ENCODE data around the gene PIEZO2. TPM values are rescaled to one million over a fixed set of nuclear protein-coding genes. Genes with fewer than 3 reads are reported as not detected.

Gene PIEZO2
- total RNA-seq, 4 donors from 2014 or later, result 2.1 to 7.4 (median 2.5) TPM; not detected in 1

- intact Hi-C loops (cut with DNase I), result no loop called here
- TF ChIP-seq, protein P1, sequence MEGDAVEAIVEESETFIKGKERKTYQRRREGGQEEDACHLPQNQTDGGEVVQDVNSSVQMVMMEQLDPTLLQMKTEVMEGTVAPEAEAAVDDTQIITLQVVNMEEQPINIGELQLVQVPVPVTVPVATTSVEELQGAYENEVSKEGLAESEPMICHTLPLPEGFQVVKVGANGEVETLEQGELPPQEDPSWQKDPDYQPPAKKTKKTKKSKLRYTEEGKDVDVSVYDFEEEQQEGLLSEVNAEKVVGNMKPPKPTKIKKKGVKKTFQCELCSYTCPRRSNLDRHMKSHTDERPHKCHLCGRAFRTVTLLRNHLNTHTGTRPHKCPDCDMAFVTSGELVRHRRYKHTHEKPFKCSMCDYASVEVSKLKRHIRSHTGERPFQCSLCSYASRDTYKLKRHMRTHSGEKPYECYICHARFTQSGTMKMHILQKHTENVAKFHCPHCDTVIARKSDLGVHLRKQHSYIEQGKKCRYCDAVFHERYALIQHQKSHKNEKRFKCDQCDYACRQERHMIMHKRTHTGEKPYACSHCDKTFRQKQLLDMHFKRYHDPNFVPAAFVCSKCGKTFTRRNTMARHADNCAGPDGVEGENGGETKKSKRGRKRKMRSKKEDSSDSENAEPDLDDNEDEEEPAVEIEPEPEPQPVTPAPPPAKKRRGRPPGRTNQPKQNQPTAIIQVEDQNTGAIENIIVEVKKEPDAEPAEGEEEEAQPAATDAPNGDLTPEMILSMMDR (IDR thresholded peaks at IDR 0.05), result no peak
- no peak for TF ChIP-seq POLR2A (IDR thresholded peaks at IDR 0.05)
- 50 to 66% methylated on average over 4 of the region's 4 CpGs for WGBS, 2 donors
- Histone ChIP-seq H3K36me3 (no peaks in the 10 kb centered on the region), H3K27ac (no peak overlapping the region), H3K4me1 (no peaks in the 10 kb centered on the region), H3K4me3 (no peak overlapping the region), H3K27me3 (no peaks in the 10 kb centered on the region), H3K9me3 (no peaks in the 10 kb centered on the region)
- DNase-seq, result no peak
Measured at GRCh38 chr18:10732990-10733389, 416.4 kb downstream of the PIEZO2 start.

DNA sequence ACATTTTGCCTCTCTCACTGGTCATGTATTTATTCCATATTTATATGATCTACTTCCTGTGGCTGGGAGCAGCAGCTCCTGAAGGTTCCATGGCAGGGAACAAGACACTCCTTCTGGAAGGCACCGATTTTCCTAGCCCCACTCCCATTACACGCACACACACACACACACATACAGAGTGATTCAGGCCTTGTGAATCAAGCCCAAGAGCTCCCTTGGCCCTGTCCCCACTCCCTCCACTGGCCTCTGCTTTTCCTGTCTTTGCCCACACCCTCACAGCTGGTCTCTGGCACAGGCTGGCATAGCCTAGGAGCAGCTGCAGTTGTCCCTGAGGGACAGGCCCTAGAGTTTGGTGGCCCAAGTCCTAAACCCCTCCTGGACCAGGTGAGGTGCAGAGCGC is 421.9 kb downstream of the PIEZO2 start:
- Histone ChIP-seq H3K27me3 (no peaks in the 10 kb centered on the region), H3K4me1 (peaks cover 0 to 24% (median 5%) of the 10 kb centered on the region in 3 donors), H3K9me3 (no peaks in the 10 kb centered on the region), H3K27ac (no peak overlapping the region), H3K4me3 (no peak overlapping the region), H3K36me3 (no peaks in the 10 kb centered on the region)
- intact Hi-C loops (cut with DNase I), result no loop called here
- DNase-seq, result no peak
- WGBS, 2 donors, result 62 to 65% methylated on average over 3 of the region's 3 CpGs
- TF ChIP-seq, protein P1 (IDR thresholded peaks at IDR 0.05), result no peak
- TF ChIP-seq POLR2A (IDR thresholded peaks at IDR 0.05), result no peak

DNA sequence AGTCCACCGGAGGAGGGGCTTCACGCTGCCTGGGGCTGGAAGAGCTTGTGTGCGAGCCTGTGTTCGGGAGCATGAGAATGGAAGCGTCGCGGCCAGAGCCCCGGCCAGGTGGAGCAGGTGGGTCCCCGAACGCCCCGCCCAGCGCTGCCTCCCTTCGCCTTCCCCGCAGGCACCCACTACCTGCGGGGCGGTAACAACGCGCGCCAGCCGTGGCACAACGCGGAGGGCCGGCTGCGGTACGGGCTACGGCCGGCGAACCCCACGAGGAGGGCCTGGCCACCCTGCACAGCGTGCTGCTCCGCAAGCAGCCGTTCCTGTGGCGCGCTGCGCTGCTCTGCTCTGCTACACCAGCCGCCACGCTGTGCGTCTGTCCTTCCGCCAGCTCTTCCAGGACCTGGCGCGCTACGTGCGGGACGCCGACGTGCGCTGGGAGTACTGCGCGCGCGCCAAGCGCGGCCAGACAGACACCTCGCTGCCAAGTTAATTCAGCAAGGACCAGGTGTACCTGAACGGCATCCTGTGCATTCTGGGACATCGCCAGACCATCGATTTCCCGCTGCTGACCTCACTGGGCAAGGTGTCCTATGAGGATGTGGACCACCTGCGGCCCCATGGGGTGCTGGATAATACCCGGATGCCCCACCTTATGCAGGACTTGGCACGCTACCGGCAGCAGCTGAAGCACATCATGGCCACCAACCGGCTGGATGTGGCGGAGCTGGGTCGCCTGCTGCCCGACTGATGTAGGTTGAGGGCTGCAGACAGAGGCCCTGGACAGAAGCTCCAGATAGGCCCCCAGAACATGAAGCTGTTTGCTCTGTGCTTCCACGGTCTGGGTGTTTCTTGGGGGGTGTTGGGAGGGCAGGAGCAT is 422.9 kb downstream of the PIEZO2 start:
- WGBS, 2 donors, result 14 to 47% methylated on average over 6 to 17 of the region's 67 CpGs
- peak overlapping the region; percentile 34 to 74 (median 48) for H3K27ac ChIP-seq
- no peaks in the 10 kb centered on the region for H3K9me3 ChIP-seq
- H3K4me3 ChIP-seq, result peak overlapping the region; percentile 36 to 63 (median 42)
- no peak for DNase-seq
- no peaks in the 10 kb centered on the region for H3K27me3 ChIP-seq
- H3K36me3 ChIP-seq, result no peaks in the 10 kb centered on the region
- peaks cover 0 to 24% (median 5%) of the 10 kb centered on the region in 3 donors for H3K4me1 ChIP-seq
- TF ChIP-seq, protein P1 (IDR thresholded peaks at IDR 0.05), result no peak
- no peak for TF ChIP-seq POLR2A (IDR thresholded peaks at IDR 0.05)
- intact Hi-C loops (cut with DNase I), result no loop called here

DNA sequence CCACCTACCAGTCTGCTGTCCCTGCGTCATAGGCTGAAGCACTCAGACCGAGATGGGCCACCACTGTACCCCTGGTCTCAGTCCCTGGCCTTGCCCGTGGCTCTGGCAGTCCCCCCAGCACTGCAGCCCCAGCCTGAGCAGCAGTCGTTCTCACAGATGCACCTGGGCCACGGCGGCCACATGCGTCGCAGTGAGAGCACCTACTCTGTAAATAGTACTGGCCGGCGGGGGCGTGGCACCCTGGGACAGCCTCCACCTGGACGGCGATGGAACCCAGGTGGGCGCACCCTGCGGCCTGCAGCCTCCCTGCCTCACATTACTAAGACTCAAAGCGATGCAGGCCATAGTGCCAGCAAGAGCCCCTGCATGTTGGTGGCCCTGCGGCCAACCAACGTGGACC is 424.7 kb downstream of the PIEZO2 start:
- TF ChIP-seq POLR2A (IDR thresholded peaks at IDR 0.05), result no peak
- TF ChIP-seq, protein P1 (IDR thresholded peaks at IDR 0.05), result no peak
- H3K36me3 ChIP-seq, result no peaks in the 10 kb centered on the region
- H3K4me1 ChIP-seq, result peaks cover 0 to 24% (median 5%) of the 10 kb centered on the region in 3 donors
- no peaks in the 10 kb centered on the region for H3K27me3 ChIP-seq
- H3K9me3 ChIP-seq, result no peaks in the 10 kb centered on the region
- DNase-seq, result no peak
- H3K27ac ChIP-seq, result no peak overlapping the region
- intact Hi-C loops (cut with DNase I), result no loop called here
- no peak overlapping the region for H3K4me3 ChIP-seq
- WGBS, 2 donors, result 97% methylated on average over 11 of the region's 18 CpGs; no CpG with 5 or more reads in 1 of the 2 donors

GRCh38 chr18:10723496-10723895 is 425.9 kb downstream of the PIEZO2 start:
- no peak overlapping the region for H3K4me3 ChIP-seq
- H3K9me3 ChIP-seq, result no peaks in the 10 kb centered on the region
- H3K36me3 ChIP-seq, result no peaks in the 10 kb centered on the region
- no peaks in the 10 kb centered on the region for H3K27me3 ChIP-seq
- TF ChIP-seq POLR2A (IDR thresholded peaks at IDR 0.05), result no peak
- TF ChIP-seq, protein P1 (IDR thresholded peaks at IDR 0.05), result no peak
- no peak overlapping the region for H3K27ac ChIP-seq
- no peak for DNase-seq
- H3K4me1 ChIP-seq, result peaks cover 0 to 24% (median 5%) of the 10 kb centered on the region in 3 donors
- WGBS, 2 donors, result 65 to 97% methylated on average over 4 of the region's 4 CpGs
- intact Hi-C loops (cut with DNase I), result no loop called here

Data from esophagus squamous epithelium (tissue), 5 donors.